Body of pancreas (tissue), 4 donors: Measurements from ENCODE around the gene ACAD8.

ENCODE experiments used
- CTCF ChIP-seq, 7 experiments: fragments of 450-650 bp in 4 of 7; fragments of 200-600 bp in 3 of 7; sonication (generic) in 3 of 7; IDR thresholded peaks; one replicate each; pipeline ENCODE4 v1.5.1; 2016 to 2019; ENCODE audit warnings: antibody characterized with exemption in 7 of 7
- POLR2A ChIP-seq, 3 donors: fragments of 450-650 bp; IDR thresholded peaks; one replicate each; pipeline ENCODE4 v1.6.1; 2016; ENCODE audit warnings: antibody characterized with exemption in 3 of 3, mild to moderate bottlenecking in 2 of 3

GRCh38 chr11:134260983-134261382 lies 7.6 kb downstream of the ACAD8 start:
- TF ChIP-seq CTCF (IDR thresholded peaks at IDR 0.05), result no peak
- TF ChIP-seq POLR2A (IDR thresholded peaks at IDR 0.05), result no peak
